Dedifferentiated amniotic fluid mesenchymal stem cell (primary cell): ENCODE data around the gene C3orf62.
"Not testable (repeated sequence)": the region's sequence is repeated elsewhere in the genome, so short reads cannot be mapped to it uniquely, and the experiment has no call there.

Experiments
- DNase-seq: peaks from one replicate; pipeline ENCODE4 v3.0.0-alpha.2; 2016; ENCODE audit errors: extremely low spot score

The C3orf62 gene

GRCh38 chr3:49269443-49270155 is 7.4 kb downstream of the C3orf62 start:
- no peak for DNase-seq

GRCh38 chr3:49266410-49267095 is 10.5 kb downstream of the C3orf62 start:
- DNase-seq: no peak

DNA sequence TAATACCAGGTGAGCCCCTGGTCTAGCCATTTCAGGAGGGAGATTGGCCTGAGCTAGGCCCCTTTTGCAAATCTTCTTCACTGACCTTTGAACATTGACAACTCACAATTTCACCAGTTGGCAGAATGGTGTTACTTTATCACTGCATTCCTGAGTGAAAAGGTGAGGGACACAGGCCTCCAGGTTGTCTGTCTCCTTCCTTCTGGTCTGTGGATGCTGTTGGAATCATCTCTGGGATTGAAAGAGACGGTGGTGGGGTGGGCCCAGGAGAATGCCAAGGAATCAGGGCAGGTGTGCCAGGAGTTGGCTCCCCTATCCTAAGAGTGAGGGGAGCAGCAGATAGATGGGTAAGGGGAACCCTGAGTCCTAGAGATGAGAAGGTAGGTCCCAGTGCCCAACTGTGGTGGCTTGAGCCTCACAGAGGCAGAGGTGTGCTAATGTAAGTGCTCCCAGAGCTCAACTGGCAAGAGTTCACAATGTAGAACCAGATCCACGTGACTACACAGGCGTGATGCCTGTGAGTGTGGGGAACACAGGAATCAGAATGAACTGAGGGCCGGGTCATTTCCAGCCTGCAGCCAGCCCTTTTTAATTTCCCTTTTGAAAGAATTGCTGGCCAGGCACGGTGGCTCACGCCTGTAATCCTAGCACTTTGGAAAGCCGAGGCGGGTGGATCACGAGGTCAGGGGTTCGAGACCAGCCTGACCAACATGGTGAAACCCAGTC is 11.2 kb downstream of the C3orf62 start:
- DNase-seq: no peak

GRCh38 chr3:49263159-49263889 is 13.7 kb downstream of the C3orf62 start:
- DNase-seq: no peak

DNA sequence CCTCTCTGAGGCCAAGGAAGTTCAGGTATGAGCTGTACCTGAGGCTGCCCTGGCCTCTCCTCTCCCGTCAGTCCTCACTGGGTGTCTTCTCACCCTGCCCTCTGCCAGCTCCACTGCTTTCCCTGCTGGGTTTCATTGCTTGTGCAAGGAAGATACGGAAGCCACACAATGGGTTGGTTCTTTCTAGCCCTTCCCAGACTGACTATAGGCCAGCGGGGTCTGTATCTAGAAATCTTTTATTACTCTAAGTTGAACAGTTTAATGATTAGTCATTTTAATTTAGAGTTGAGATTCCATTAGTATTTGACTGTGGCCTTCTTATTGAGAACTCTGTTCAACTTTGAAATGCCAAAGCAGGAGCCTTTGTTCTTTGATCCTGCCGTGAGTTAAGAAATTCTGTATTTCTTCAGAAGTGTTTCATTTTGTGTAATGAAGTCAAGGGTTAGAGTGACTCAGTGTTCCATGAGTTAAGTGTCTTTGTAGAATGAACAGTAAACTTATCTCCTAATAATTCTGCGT is 16.2 kb downstream of the C3orf62 start:
- no peak for DNase-seq

DNA sequence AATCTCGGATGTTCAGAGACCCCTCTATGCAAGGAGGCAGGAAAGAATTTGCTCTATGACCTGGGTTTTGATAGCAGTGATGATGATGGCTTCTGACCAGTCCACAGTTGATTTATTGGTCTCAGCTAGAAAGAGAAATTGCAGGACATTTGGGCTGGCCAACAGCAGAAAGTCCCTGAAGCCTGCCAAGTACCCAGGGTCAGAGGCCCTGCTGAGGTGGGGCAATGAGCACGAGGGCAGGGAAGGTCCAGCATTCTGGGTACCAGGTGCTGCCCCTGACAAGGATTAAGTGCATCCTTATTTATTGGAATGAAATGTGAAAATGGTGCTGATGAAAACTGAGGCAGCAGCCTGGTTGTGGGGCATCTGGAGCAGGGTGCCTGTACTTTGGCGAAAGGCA is 19.8 kb downstream of the C3orf62 start:
- DNase-seq: no peak

- DNase-seq: no peak
Observed at GRCh38 chr3:49255718-49256511, 21.1 kb downstream of the C3orf62 start.

DNA sequence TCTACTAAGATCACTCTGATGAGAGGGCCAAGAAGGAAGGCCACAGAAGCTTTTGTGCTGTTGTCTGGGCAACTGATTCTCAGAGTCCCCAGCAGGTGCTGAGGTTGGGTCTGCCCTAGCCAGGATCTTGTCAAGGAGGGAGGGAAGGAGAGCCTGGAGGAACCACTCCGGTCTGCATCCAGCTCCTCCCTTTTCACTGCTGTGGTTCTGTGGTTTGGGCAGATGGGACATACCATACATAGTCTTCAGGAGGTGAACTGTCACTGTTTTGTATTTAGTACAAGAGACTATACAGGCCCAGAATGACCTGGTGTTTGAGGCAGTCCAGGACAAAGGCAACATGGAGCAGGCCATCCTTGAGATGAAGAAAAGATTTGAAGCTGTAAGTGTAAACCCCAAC is 21.9 kb downstream of the C3orf62 start:
- DNase-seq: no peak

- DNase-seq: no peak
Observed at GRCh38 chr3:49253512-49253911, 23.5 kb downstream of the C3orf62 start.

- DNase-seq: no peak
Observed at GRCh38 chr3:49248840-49249227, 28.2 kb downstream of the C3orf62 start.

GRCh38 chr3:49244581-49245205 is 32.3 kb downstream of the C3orf62 start:
- DNase-seq: no peak

DNA sequence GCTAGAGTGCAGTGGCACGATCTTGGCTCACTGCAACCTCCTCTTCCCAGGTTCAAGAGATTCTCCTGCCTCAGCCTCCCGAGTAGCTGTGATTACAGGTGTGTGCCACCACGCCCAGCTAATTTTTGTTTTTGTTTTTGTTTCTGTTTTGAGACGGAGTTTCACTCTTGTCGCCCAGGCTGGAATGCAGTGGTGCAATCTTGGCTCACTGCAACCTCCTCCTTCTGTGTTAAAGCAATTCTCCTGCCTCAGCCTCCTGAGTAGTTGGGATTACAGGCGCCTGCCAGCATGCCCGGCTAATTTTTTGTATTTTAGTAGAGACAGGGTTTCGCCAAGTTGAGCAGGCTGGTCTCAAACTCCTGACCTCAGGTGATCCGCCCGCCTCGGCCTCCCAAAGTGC is 36.9 kb downstream of the C3orf62 start:
- DNase-seq: not testable (repeated sequence)

DNA sequence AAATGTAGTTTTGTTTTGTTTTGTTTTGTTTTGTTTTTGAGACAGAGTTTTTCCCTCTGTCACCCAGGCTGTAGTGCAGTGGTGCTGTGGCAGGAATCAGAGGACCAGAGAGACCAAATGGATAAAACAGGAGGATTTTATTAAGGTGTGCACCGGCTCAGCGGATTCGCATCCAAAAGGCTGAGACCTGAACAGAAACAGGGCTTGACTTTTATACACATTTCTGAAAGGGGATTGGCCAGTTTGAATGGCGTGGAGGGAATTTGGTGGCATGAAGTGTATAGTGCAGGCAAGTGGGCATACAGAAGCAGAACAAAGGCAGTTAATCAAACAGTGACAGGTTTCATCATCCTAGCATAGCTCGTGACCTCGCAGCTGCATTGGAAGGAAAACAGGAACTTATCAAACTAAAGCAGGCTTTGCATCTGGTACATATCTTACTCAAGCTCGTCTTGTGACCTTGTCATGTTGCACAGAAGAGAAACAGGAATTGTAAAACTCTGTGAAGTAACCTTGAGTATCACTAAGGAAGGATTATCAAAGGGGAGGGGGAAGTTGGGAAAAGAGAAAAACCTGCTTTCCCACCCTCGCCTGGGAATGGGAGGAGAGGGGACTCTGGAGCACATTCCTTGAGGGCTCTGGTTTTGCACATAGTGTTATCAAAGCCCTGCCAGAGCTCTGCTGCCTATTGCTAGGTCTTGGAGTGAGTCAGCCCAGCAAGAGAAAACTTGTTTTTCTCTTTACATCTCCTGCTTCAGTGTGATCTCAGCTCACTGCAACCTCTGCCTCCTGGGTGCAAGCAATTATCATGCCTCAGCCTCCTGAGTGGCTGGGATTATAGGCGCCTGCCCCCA is 38.5 kb downstream of the C3orf62 start:
- no peak for DNase-seq

DNA sequence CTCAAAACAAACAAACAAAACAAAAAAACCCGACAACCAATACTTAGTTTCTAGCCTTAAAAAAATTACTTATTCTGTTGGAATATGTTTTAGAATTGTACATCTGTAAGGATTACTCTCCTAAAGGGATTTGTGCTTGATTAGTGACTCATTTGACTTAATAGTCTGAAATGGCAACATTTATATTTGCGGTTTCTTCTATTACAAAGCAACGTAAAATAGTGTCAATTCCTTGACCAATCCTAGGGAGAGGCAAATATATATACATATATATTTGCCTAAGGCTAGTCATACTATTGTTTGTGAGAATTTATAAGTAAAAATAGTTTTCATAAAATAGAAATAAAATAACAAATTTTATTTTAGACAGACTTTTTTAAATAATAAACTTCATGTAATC is 39.7 kb downstream of the C3orf62 start:
- DNase-seq: no peak

- DNase-seq: no peak
Observed at GRCh38 chr3:49236226-49236625, 40.8 kb downstream of the C3orf62 start.

- not testable (repeated sequence) for DNase-seq
Observed at GRCh38 chr3:49228817-49229216, 48.2 kb downstream of the C3orf62 start.

DNA sequence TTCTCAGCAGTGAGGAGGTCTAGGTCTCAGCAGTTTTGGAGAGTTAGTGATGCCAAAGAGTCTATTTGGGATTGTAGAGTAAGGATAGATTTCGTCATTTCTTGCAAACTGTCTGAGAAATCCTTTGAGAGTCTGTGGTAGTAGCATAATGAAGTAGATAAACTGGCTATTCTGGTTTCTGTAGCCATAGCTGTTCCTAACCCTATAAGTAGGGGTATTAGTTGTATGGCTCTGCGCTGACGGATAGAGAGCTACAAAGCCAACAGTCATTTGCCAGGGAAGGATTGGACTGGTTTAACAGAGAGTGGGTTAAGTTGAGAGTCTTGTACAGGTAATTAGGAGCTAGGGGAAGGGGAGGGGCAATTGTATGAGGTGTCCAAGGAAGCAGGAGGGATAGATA is 55.0 kb downstream of the C3orf62 start:
- DNase-seq: no peak

DNA sequence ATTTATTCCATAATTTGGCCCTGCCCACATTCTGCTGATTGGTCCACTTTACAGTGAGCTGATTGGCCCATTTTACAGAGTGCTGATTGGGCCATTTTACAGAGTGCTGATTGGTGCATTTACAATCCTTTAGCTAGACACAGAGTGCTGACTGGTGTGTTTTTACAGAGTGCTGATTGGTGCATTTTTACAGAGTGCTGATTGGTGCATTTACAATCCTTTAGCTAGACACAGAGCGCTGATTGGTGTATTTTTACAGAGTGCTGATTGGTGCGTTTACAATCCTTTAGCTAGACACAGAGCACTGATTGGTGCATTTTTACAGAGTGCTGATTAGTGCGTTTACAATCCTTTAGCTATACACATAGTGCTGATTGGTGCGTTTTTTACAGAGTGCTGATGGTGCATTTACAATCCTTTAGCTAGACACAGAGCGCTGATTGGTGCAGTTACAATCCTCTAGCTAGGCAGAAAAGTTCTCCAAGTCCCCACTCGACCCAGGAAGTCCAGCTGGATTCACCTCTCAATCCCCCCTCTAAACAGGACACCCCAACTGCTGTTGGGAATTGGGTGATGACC is 56.0 kb downstream of the C3orf62 start:
- not testable (repeated sequence) for DNase-seq

GRCh38 chr3:49219132-49219531 is 57.9 kb downstream of the C3orf62 start:
- no peak for DNase-seq
